Type B pancreatic cell (in vitro differentiated cells): Measurements from ENCODE around the gene SLC35D1. TPM values are rescaled to one million over a fixed set of nuclear protein-coding genes. Genes with fewer than 3 reads are reported as not detected.
"Not testable (repeated sequence)": the region's sequence is repeated elsewhere in the genome, so short reads cannot be mapped to it uniquely, and the experiment has no call there.

Experiments
- DNase-seq: peaks from one replicate; pipeline ENCODE4 v3.0.0; 2021; ENCODE audit warnings: mixed read lengths; ENCODE audit not compliant: unreplicated experiment; ENCODE audit errors: extremely low spot score
- H3K27ac Mint-ChIP-seq: 2 replicates; pipeline ENCODE4 v1.8.0; 2021; ENCODE audit warnings: mild to moderate bottlenecking, mixed read lengths
- H3K27me3 Mint-ChIP-seq: 2 replicates; pipeline ENCODE4 v1.8.0; 2021; ENCODE audit warnings: mixed read lengths
- H3K36me3 Mint-ChIP-seq: 2 replicates; pipeline ENCODE4 v1.8.0; 2021; ENCODE audit warnings: mixed read lengths
- H3K4me1 Mint-ChIP-seq: one replicate; pipeline ENCODE4 v1.8.0; 2021; ENCODE audit warnings: mixed read lengths; ENCODE audit not compliant: unreplicated experiment
- H3K4me3 Mint-ChIP-seq: 2 replicates; pipeline ENCODE4 v1.8.0; 2021; ENCODE audit warnings: mild to moderate bottlenecking, mixed read lengths
- H3K9me3 Mint-ChIP-seq: 2 replicates; pipeline ENCODE4 v1.8.0; 2021; ENCODE audit warnings: mixed read lengths
- CTCF ChIP-seq: fragments of 200-600 bp; sonication (generic); conservative IDR thresholded peaks from 2 replicates; pipeline ENCODE4 v1.5.0; 2021; ENCODE audit warnings: antibody characterized with exemption, mild to moderate bottlenecking
- total RNA-seq: library from RNA; stranded (reverse); gene quantifications from 2 replicates; pipeline ENCODE4 v1.2.1, GENCODE V29; 2021; ENCODE audit warnings: low replicate concordance

The SLC35D1 gene
- total RNA-seq, 1 donor from 2014 or later = 13.0 TPM

GRCh38 chr1:66985835-66986234 is 68.1 kb downstream of the SLC35D1 start:
- no peak for DNase-seq
- Mint-ChIP-seq H3K36me3 (peaks cover 14% of the 10 kb centered on the region), H3K4me3 (no peak overlapping the region), H3K9me3 (no peaks in the 10 kb centered on the region), H3K27me3 (no peaks in the 10 kb centered on the region), H3K27ac (no peak overlapping the region), H3K4me1 (no peaks in the 10 kb centered on the region)
- no peak for TF ChIP-seq CTCF

GRCh38 chr1:66984491-66984890 is 69.5 kb downstream of the SLC35D1 start:
- H3K36me3 Mint-ChIP-seq = peaks cover 14% of the 10 kb centered on the region
- no peak overlapping the region for H3K27ac Mint-ChIP-seq
- H3K4me1 Mint-ChIP-seq = no peaks in the 10 kb centered on the region
- H3K27me3 Mint-ChIP-seq = no peaks in the 10 kb centered on the region
- no peak overlapping the region for H3K4me3 Mint-ChIP-seq
- TF ChIP-seq CTCF = no peak
- DNase-seq = no peak
- no peaks in the 10 kb centered on the region for H3K9me3 Mint-ChIP-seq

GRCh38 chr1:66982561-66983260 is 71.2 kb downstream of the SLC35D1 start:
- no peak for TF ChIP-seq CTCF
- Mint-ChIP-seq H3K9me3 (no peaks in the 10 kb centered on the region), H3K4me3 (no peak overlapping the region), H3K36me3 (peaks cover 11% of the 10 kb centered on the region), H3K4me1 (no peaks in the 10 kb centered on the region), H3K27me3 (no peaks in the 10 kb centered on the region), H3K27ac (no peak overlapping the region)
- DNase-seq = no peak

GRCh38 chr1:66981679-66982078 is 72.3 kb downstream of the SLC35D1 start:
- no peak overlapping the region for H3K27ac Mint-ChIP-seq
- no peak overlapping the region for H3K4me3 Mint-ChIP-seq
- no peak for TF ChIP-seq CTCF
- DNase-seq = no peak
- H3K4me1 Mint-ChIP-seq = no peaks in the 10 kb centered on the region
- peaks cover 9% of the 10 kb centered on the region for H3K36me3 Mint-ChIP-seq
- H3K27me3 Mint-ChIP-seq = no peaks in the 10 kb centered on the region
- H3K9me3 Mint-ChIP-seq = no peaks in the 10 kb centered on the region

- no peak overlapping the region for H3K4me3 Mint-ChIP-seq
- H3K4me1 Mint-ChIP-seq = no peaks in the 10 kb centered on the region
- H3K27me3 Mint-ChIP-seq = no peaks in the 10 kb centered on the region
- no peaks in the 10 kb centered on the region for H3K9me3 Mint-ChIP-seq
- no peak for TF ChIP-seq CTCF
- H3K36me3 Mint-ChIP-seq = peaks cover 12% of the 10 kb centered on the region
- H3K27ac Mint-ChIP-seq = no peak overlapping the region
- no peak for DNase-seq
These were observed 73.1 kb downstream of the SLC35D1 start for GRCh38 chr1:66980745-66981367.

GRCh38 chr1:66979621-66980020 is 74.3 kb downstream of the SLC35D1 start:
- peaks cover 12% of the 10 kb centered on the region for H3K36me3 Mint-ChIP-seq
- H3K4me3 Mint-ChIP-seq, H3K9me3 Mint-ChIP-seq, H3K27me3 Mint-ChIP-seq, H3K4me1 Mint-ChIP-seq, H3K27ac Mint-ChIP-seq, DNase-seq: not testable (repeated sequence)
